ENCODE data around the gene DISP1. TPM values are rescaled to one million over a fixed set of nuclear protein-coding genes. Genes with fewer than 3 reads are reported as not detected.

DISP1 gene, protein sequence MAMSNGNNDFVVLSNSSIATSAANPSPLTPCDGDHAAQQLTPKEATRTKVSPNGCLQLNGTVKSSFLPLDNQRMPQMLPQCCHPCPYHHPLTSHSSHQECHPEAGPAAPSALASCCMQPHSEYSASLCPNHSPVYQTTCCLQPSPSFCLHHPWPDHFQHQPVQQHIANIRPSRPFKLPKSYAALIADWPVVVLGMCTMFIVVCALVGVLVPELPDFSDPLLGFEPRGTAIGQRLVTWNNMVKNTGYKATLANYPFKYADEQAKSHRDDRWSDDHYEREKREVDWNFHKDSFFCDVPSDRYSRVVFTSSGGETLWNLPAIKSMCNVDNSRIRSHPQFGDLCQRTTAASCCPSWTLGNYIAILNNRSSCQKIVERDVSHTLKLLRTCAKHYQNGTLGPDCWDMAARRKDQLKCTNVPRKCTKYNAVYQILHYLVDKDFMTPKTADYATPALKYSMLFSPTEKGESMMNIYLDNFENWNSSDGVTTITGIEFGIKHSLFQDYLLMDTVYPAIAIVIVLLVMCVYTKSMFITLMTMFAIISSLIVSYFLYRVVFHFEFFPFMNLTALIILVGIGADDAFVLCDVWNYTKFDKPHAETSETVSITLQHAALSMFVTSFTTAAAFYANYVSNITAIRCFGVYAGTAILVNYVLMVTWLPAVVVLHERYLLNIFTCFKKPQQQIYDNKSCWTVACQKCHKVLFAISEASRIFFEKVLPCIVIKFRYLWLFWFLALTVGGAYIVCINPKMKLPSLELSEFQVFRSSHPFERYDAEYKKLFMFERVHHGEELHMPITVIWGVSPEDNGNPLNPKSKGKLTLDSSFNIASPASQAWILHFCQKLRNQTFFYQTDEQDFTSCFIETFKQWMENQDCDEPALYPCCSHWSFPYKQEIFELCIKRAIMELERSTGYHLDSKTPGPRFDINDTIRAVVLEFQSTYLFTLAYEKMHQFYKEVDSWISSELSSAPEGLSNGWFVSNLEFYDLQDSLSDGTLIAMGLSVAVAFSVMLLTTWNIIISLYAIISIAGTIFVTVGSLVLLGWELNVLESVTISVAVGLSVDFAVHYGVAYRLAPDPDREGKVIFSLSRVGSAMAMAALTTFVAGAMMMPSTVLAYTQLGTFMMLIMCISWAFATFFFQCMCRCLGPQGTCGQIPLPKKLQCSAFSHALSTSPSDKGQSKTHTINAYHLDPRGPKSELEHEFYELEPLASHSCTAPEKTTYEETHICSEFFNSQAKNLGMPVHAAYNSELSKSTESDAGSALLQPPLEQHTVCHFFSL (N-terminal part only)
- 2.6 TPM for polyA plus RNA-seq (2013, experiment 1 of 2)
- polyA plus RNA-seq (2013, experiment 2 of 2), result 2.5 TPM

- Histone ChIP-seq H3K4ac (ENCODE audit: low read depth in 1 of 2, low read length in 2 of 2) (peak within 1 kb of the TSS in 1 of 2 experiments; percentile 47), H3K4me1 (ENCODE audit: control insufficient read depth, insufficient read depth, low read depth, low read length) (peaks cover 9% of the 10 kb centered on the region), H2AFZ (ENCODE audit: low read depth, low read length) (peak within 1 kb of the TSS; percentile 79), H4K91ac (ENCODE audit: low read length) (peak within 1 kb of the TSS; percentile 95), H2BK15ac (ENCODE audit: low read depth, poor library complexity, severe bottlenecking) (peak within 1 kb of the TSS; percentile 96), H3K27ac (ENCODE audit: low read length, poor library complexity, severe bottlenecking) (peak within 1 kb of the TSS; percentile 86), H2AK5ac (ENCODE audit: low read length, severe bottlenecking) (no peak within 1 kb of the TSS), H3K14ac (ENCODE audit: low read length in 2 of 2) (peak within 1 kb of the TSS in 1 of 2 experiments; percentile 53), H3K27me3 (ENCODE audit: control insufficient read depth in 1 of 2, insufficient read depth in 1 of 2, low read length in 2 of 2) (no peaks in the 10 kb centered on the region), H4K8ac (ENCODE audit: low read length) (peak within 1 kb of the TSS; percentile 94), H2BK12ac (ENCODE audit: low read length in 2 of 2) (peak within 1 kb of the TSS in 1 of 2 experiments; percentile 49), H3K4me3 (ENCODE audit: insufficient read depth in 1 of 2, low read depth in 1 of 2, low read length in 2 of 2) (peak within 1 kb of the TSS; percentile 73 to 85), H3K23ac (ENCODE audit: low read length in 2 of 2) (no peak within 1 kb of the TSS), H2BK5ac (ENCODE audit: low read depth, low read length, poor library complexity, severe bottlenecking) (peak within 1 kb of the TSS; percentile 35), H3K18ac (ENCODE audit: low read depth in 1 of 2, low read length in 2 of 2) (peak within 1 kb of the TSS; percentile 79 to 99), H3K36me3 (ENCODE audit: control insufficient read depth in 1 of 2, insufficient read depth in 2 of 2, low read depth in 1 of 2, low read length in 2 of 2) (no peaks in the 10 kb centered on the region), H3K9me3 (ENCODE audit: control insufficient read depth, low read length) (no peaks in the 10 kb centered on the region), H3K4me2 (ENCODE audit: low read length, poor library complexity, severe bottlenecking) (peak within 1 kb of the TSS; percentile 80), H2BK120ac (ENCODE audit: low read depth, low read length) (peak within 1 kb of the TSS; percentile 93), H3K79me1 (replicated peaks; ENCODE audit: low read length, poor library complexity, severe bottlenecking) (no peaks in the 10 kb centered on the region), H3K9ac (ENCODE audit: low read length) (peak within 1 kb of the TSS; percentile 95)
- 2% methylated on average over 55 of the region's 67 CpGs for WGBS
- DNase-seq, result peak; percentile 86
These were observed at the start of gene DISP1 for GRCh38 chr1:222814536-222815439. TSS of gene DISP1 (plus strand) at chr1:222815039. CDS start at chr1:222942824, 127,785 bp downstream.

DNA sequence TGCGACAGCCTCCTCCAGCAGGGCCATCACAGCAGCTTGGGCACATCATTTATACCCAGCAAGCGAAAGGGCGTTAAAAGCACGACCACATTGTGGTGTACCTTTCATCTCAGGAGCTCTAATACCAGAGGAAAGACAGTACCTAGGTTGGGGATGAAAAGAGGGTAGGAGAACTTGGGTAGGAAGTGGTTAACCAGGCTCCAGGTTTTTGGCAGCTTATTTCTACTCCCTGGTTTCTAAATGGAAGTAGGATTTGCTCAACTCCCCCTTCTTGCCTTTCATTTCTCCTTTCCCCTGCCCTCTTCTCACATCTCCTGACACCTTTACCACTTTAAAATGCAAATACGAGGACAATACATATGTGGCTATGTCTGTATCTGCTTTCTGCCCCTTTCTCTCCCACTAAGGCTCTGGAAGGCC is 47.7 kb upstream of the DISP1 start:
- Histone ChIP-seq H2AK5ac (ENCODE audit: low read length, severe bottlenecking) (no peak overlapping the region), H3K36me3 (ENCODE audit: control insufficient read depth in 1 of 2, insufficient read depth in 2 of 2, low read depth in 1 of 2, low read length in 2 of 2) (no peaks in the 10 kb centered on the region), H3K4me3 (ENCODE audit: insufficient read depth in 1 of 2, low read depth in 1 of 2, low read length in 2 of 2) (no peak overlapping the region), H2BK5ac (ENCODE audit: low read depth, low read length, poor library complexity, severe bottlenecking) (no peak overlapping the region), H3K23ac (ENCODE audit: low read length in 2 of 2) (no peak overlapping the region), H3K4me2 (ENCODE audit: low read length, poor library complexity, severe bottlenecking) (no peak overlapping the region), H4K91ac (ENCODE audit: low read length) (no peak overlapping the region), H2BK120ac (ENCODE audit: low read depth, low read length) (no peak overlapping the region), H3K9ac (ENCODE audit: low read length) (no peak overlapping the region), H2BK15ac (ENCODE audit: low read depth, poor library complexity, severe bottlenecking) (no peak overlapping the region), H3K27ac (ENCODE audit: low read length, poor library complexity, severe bottlenecking) (no peak overlapping the region), H3K14ac (ENCODE audit: low read length in 2 of 2) (no peak overlapping the region), H2BK12ac (ENCODE audit: low read length in 2 of 2) (no peak overlapping the region), H3K18ac (ENCODE audit: low read depth in 1 of 2, low read length in 2 of 2) (no peak overlapping the region), H3K4ac (ENCODE audit: low read depth in 1 of 2, low read length in 2 of 2) (no peak overlapping the region), H3K27me3 (ENCODE audit: control insufficient read depth in 1 of 2, insufficient read depth in 1 of 2, low read length in 2 of 2) (no peaks in the 10 kb centered on the region), H3K79me1 (replicated peaks; ENCODE audit: low read length, poor library complexity, severe bottlenecking) (no peaks in the 10 kb centered on the region), H3K9me3 (ENCODE audit: control insufficient read depth, low read length) (peaks cover 8% of the 10 kb centered on the region), H2AFZ (ENCODE audit: low read depth, low read length) (no peak overlapping the region), H3K4me1 (ENCODE audit: control insufficient read depth, insufficient read depth, low read depth, low read length) (no peaks in the 10 kb centered on the region), H4K8ac (ENCODE audit: low read length) (no peak overlapping the region)
- no peak for DNase-seq
- WGBS, result 76% methylated on average over 5 of the region's 5 CpGs

DNA sequence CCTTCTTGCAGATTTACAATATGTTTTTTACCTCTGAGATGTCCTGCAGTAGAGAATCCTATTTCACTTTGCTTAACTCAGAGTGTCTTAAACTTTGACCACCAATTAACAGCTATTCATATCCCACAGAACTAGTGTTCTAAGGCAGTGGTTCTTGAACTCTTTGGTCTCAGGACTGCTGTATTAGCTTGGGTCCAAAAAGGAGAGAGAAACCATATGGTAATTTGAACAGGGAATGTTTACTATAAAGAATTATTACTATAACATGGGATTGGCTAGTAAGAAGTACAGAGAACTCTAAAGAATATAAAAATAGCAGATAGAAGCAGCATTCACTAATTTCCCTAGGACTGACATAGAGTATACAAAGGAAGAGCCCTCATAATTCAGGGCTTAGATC is 46.2 kb upstream of the DISP1 start:
- H4K91ac ChIP-seq (ENCODE audit: low read length), result no peak overlapping the region
- no peak overlapping the region for H2BK5ac ChIP-seq (ENCODE audit: low read depth, low read length, poor library complexity, severe bottlenecking)
- H3K27ac ChIP-seq (ENCODE audit: low read length, poor library complexity, severe bottlenecking), result no peak overlapping the region
- H2BK12ac ChIP-seq (ENCODE audit: low read length in 2 of 2), result no peak overlapping the region
- H3K4ac ChIP-seq (ENCODE audit: low read depth in 1 of 2, low read length in 2 of 2), result no peak overlapping the region
- no peak overlapping the region for H3K9ac ChIP-seq (ENCODE audit: low read length)
- H3K4me1 ChIP-seq (ENCODE audit: control insufficient read depth, insufficient read depth, low read depth, low read length), result no peaks in the 10 kb centered on the region
- no peak overlapping the region for H2AFZ ChIP-seq (ENCODE audit: low read depth, low read length)
- no peak for DNase-seq
- H3K4me2 ChIP-seq (ENCODE audit: low read length, poor library complexity, severe bottlenecking), result no peak overlapping the region
- no peak overlapping the region for H2BK120ac ChIP-seq (ENCODE audit: low read depth, low read length)
- H3K18ac ChIP-seq (ENCODE audit: low read depth in 1 of 2, low read length in 2 of 2), result no peak overlapping the region
- H3K79me1 ChIP-seq (replicated peaks; ENCODE audit: low read length, poor library complexity, severe bottlenecking), result no peaks in the 10 kb centered on the region
- no peak overlapping the region for H2BK15ac ChIP-seq (ENCODE audit: low read depth, poor library complexity, severe bottlenecking)
- peaks cover 8% of the 10 kb centered on the region for H3K9me3 ChIP-seq (ENCODE audit: control insufficient read depth, low read length)
- no peak overlapping the region for H4K8ac ChIP-seq (ENCODE audit: low read length)
- H3K14ac ChIP-seq (ENCODE audit: low read length in 2 of 2), result no peak overlapping the region
- no peak overlapping the region for H2AK5ac ChIP-seq (ENCODE audit: low read length, severe bottlenecking)
- no peaks in the 10 kb centered on the region for H3K27me3 ChIP-seq (ENCODE audit: control insufficient read depth in 1 of 2, insufficient read depth in 1 of 2, low read length in 2 of 2)
- H3K23ac ChIP-seq (ENCODE audit: low read length in 2 of 2), result no peak overlapping the region
- no peaks in the 10 kb centered on the region for H3K36me3 ChIP-seq (ENCODE audit: control insufficient read depth in 1 of 2, insufficient read depth in 2 of 2, low read depth in 1 of 2, low read length in 2 of 2)
- no peak overlapping the region for H3K4me3 ChIP-seq (ENCODE audit: insufficient read depth in 1 of 2, low read depth in 1 of 2, low read length in 2 of 2)
